ENCODE data around the gene VPS35.

The VPS35 gene

DNA sequence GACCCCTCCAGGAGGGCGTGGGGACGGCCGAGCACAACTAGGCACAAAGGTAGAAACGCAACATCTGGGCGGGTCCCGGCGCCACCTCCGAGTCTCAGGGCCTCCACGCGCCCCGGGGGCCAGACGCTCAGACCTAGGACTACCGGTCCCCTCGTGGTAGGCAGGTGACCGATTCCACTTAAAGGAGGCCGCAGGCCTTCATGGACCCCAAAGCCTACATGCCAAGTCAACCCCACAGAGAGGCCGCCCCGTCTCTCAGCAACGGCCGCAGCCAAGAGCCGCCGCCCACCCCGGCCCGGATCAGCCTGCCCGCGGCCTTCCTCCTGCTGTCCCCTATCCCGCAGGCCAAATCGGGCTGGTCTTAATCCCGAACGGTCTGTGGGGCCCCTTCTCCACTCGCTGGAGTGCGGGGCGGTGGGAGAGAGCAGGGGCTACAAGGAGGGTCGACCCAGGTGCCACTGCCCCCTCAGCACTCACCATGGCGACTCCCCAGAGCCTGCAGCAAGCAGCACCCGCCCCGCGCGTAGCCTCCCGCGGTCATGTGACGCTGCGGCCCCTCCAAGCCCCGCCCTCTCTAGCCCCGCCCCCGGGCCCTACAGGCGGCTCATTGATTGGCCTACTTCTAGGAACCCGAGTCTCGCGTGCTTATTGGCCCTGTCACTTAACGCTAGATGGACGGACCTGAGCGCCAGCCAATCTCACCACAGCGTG, at the start of gene VPS35:
TSS of gene VPS35 (minus strand) at position 525 of the 711 bp plus-strand sequence. CDS start at position 480, 45 bp downstream.
- DNase-seq (ENCODE audit: low spot score): peak; percentile 99

- DNase-seq (ENCODE audit: low spot score): no peak
Measured at GRCh38 chr16:46737621-46738214, 48.7 kb upstream of the VPS35 start.

GRCh38 chr16:46736695-46737094, 47.7 kb upstream of the VPS35 start:
- no peak for DNase-seq (ENCODE audit: low spot score)

- DNase-seq (ENCODE audit: low spot score): no peak
Measured at GRCh38 chr16:46733319-46733830, 44.4 kb upstream of the VPS35 start.

GRCh38 chr16:46732561-46732960, 43.6 kb upstream of the VPS35 start:
- no peak for DNase-seq (ENCODE audit: low spot score)

- DNase-seq (ENCODE audit: low spot score): no peak
Measured at GRCh38 chr16:46731691-46732555, 42.9 kb upstream of the VPS35 start.

- no peak for DNase-seq (ENCODE audit: low spot score)
Measured at GRCh38 chr16:46730801-46731690, 42.1 kb upstream of the VPS35 start.

DNA sequence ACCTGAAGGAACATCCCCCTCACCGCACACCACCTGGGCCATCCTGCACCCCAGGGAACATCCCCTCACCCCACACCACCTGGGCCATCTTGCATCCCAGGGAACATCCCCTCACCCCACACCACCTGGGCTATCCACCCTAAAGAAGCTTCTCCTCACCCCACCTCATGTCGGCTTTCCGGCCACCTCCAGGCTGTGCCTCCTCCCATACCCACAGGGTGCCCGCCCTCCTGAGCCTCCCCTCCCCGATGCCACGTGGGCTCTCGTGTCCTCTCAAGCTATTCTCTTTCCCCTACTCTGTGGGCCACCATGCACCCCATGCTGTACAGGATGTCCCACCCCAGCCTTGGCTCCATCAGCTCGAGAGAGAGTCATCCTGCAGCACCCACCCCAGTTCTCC, 41.1 kb upstream of the VPS35 start:
- no peak for DNase-seq (ENCODE audit: low spot score)

GRCh38 chr16:46729326-46729995, 40.5 kb upstream of the VPS35 start:
- no peak for DNase-seq (ENCODE audit: low spot score)

GRCh38 chr16:46728806-46729205, 39.8 kb upstream of the VPS35 start:
- DNase-seq (ENCODE audit: low spot score): no peak

GRCh38 chr16:46727630-46728029, 38.7 kb upstream of the VPS35 start:
- no peak for DNase-seq (ENCODE audit: low spot score)

GRCh38 chr16:46727184-46727583, 38.2 kb upstream of the VPS35 start:
- DNase-seq (ENCODE audit: low spot score): no peak

DNA sequence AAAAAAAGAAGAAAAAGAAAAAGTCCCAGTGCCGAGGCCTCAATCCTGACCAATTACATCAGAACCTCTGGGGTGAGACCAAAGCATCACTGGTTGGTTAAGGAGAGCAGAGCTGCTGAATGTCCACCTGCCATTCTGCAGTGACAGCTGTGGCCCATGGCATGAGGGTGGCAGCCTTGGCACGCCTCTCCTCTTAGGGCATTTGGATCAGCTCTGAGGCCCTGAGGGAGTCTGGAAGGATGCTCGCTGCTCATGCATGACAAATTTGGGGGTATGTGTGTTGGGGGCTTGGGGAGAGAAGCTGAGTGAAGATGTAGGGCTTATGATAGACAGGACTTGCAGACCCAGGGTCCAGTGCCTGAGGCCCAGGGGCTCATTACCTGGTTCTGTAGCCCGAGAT, 32.9 kb upstream of the VPS35 start:
- DNase-seq (ENCODE audit: low spot score): no peak

DNA sequence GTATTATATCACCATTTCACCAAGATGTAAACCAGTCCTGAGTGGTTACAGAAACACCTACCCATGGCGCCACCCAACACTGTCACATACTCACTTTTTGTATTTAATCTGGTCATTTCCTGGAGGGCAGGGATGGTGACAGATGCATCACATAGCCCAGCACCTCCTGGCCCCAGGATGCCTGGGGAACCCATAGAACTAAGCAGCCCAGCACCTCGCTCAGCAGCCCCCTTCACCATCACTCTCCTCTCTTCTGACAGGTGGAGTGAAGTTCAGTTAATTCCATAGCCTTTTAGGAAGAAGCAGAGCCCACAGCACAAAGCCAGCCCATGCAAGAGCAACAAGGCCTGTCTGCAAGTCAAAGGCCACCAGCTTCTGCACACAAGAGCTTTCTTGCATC, 31.6 kb upstream of the VPS35 start:
- DNase-seq (ENCODE audit: low spot score): no peak

GRCh38 chr16:46719528-46719927, 30.6 kb upstream of the VPS35 start:
- no peak for DNase-seq (ENCODE audit: low spot score)

- DNase-seq (ENCODE audit: low spot score): no peak
Measured at GRCh38 chr16:46718214-46718613, 29.2 kb upstream of the VPS35 start.

GRCh38 chr16:46717692-46718091, 28.7 kb upstream of the VPS35 start:
- no peak for DNase-seq (ENCODE audit: low spot score)

DNA sequence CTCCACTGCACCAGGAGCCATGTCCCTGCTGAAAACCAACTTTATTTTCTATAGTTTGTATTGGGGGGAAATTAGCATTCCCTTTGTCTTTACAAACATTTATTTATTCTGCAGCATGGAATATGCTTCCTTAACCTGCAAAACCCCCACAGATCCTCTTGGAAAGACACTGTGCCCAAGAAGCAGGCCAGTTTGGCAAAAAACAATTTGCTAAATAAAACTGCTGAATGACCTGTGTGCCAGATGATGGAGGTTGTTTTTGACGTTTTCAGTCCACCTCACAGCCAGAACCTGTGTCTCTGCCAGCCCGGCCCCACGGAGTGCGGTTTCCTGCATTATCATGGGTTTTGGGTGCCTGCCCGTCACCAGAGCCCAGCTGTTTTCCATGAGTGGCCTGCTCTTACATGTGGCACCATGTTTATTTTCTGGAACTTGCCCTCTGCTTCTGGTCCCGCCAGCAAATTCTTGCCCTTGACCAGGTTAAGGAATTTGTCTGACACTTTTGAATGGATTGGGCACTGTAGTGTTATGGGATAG, 26.9 kb upstream of the VPS35 start:
- no peak for DNase-seq (ENCODE audit: low spot score)

DNA sequence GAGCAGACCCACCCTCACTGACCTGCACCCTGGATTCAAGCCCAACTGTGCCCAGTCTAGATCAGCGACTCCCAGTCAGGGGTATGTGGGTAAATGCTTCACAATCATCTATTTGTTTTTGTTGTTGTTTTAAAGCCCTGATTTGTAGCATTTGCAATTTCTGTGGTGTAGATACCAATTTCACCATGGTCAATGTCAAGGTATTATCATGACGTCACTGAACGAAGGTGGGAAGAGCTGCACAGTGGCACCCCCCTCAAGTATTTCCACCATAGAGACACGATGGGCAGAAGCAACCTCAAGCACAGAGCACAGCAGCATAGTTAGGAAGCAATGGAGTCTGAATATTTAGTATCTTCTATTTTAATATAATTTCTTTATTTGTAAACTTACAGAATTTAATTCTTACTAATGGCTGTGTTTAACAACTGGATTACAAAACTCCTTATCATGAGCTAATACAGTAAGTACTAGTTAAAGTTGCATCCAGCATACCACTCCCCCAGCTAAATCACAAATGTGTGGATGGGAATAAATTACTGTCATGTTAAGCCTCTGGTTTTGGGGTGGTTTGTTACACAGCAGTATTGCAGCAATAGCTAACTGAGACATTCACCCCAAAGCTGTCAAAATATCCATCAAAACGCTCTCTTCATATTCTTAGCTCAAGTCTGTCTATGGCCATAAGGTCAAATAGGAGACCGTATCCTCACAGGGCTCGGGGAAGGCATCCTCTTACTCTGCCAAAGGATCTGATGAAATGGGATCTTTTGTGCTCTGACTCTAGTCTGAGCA, 26.0 kb upstream of the VPS35 start:
- no peak for DNase-seq (ENCODE audit: low spot score)

DNA sequence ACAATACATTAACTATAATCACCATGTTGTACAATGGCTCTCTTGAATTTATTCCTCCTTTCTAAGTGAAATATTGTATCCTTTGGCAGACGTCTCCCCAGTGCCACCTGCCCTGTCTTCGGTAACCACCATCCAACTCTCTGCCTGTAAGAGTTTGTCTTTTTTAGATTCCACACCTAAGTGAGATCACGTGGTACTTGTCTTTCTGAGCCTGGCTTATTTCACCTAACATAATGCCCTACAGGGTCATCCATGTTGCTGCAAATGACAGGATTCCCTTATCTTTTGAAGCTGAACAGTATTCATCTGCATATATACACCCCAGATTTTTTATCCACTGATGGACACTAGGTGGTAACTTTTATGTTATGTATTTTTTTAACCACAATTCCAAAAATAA, 24.7 kb upstream of the VPS35 start:
- no peak for DNase-seq (ENCODE audit: low spot score)
